GM19025 (cell line): ENCODE results near the gene TDRD10.
"Not testable (repeated sequence)": the region's sequence is repeated elsewhere in the genome, so short reads cannot be mapped to it uniquely, and the experiment has no call there.

ENCODE experiments used
- ATAC-seq: cut with Tn5 transposase; IDR thresholded peaks from one replicate; pipeline ENCODE4 v1.9.1; 2021; ENCODE audit warnings: mild to moderate bottlenecking, low read depth, moderate library complexity; ENCODE audit not compliant: unreplicated experiment

Gene TDRD10

GRCh38 chr1:154478639-154479038, 23.4 kb upstream of the TDRD10 start:
- no peak for ATAC-seq

- no peak for ATAC-seq
These were observed 22.1 kb upstream of the TDRD10 start for GRCh38 chr1:154479764-154480421.

DNA sequence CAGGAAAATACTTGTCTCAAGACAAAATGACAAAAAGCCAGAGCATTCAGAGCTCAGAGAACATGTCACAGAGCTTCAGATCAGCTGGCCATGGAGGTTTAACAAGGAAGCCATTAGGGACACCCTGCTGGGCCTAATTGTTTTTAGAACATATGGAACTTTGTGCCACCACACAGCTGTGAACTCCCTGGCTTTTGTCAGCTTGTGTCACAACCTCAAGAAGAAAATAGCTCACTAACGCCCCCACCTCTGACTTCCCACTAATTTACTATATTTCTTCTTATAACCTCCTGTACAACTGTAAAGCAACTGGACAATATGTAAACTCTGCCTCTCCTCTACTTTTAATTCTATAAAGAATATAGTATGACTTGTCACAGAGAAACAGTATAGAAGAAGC, 21.0 kb upstream of the TDRD10 start:
- no peak for ATAC-seq

- ATAC-seq, result no peak
These were observed 17.8 kb upstream of the TDRD10 start for GRCh38 chr1:154483941-154484803.

DNA sequence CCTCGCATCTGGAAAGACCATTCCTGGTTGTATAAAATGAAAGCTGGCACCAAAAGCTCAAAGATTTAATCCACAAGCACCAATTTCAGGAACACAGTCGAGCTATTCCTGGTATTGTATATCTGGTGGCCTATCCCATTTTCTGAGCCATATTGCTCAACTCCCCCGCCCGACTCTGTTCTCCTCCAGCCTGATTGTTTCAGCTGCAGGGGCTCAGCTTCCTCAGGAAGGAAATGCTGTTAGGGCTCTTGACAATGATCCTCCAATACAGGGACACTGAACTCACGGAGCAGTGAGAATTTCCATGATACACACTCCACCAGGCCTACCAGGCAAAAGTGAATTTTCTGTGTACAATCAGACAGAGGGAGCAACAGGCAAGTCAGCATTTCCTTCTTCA, 16.9 kb upstream of the TDRD10 start:
- no peak for ATAC-seq

DNA sequence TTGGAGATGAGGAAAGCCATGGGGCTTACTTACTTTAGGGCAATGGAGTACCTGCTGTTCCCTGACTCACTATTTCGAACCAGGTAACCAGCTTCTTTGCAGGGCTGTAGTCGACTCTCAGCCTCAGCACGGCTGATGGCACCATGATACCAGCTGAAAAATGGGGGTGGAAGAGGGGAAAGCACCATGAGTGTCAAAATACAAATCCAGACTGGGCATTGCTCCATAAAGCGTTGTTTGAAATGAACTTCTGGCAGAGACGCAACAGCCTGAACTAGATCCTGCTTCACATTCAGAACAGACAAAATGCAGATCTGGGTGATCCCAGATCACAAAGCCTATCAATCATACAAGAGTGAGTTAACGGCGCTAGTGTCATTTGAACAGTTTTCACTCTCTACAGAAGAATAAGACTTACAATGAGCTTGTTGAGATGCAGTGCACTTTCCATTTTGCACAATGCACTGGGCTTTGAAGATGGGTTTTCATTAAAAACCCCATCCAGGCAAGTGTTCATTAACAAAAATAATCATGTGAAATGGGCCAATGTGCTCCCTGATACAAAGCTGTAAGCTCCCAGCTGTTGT, 16.0 kb upstream of the TDRD10 start:
- no peak for ATAC-seq

DNA sequence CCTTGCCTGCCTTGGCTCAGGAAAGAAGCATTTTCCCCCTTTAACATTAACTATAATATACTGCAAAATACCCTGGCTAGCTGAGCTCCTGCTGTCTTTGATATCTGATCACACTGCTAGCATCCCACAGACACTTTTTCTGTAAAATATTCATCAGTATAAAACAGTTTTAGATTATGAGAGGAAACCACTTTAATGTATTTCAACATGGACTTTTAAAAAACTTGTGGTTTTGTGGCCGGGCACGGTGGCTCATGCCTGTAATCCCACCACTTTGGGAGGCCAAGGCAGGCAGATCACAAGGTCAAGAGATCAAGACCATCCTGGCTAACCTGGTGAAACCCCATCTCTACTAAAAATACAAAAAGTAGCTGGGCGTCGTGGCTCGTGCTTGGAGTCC, 15.3 kb upstream of the TDRD10 start:
- not testable (repeated sequence) for ATAC-seq

DNA sequence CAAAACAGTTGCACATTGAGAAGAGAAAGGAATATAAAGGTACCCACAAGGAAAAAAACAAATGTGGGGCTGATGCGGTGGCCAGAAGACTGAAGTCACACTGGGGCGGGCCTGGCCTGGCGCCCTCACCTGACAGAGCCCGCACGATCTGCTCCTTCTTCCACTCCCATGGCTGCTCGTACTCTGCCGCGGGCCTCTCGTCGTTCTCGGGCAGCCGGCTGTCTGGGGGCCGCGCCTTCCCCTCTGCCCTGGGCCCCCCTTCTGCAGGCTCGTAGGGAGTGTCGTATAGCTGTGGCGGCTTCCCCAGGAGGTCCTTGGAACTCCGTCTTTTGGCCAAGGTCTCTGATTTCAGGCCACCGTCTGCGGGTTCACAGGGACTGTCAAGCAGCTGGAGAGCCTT, 13.1 kb upstream of the TDRD10 start:
- no peak for ATAC-seq

GRCh38 chr1:154489695-154490274, 12.2 kb upstream of the TDRD10 start:
- ATAC-seq, result no peak

GRCh38 chr1:154490317-154490716, 11.7 kb upstream of the TDRD10 start:
- ATAC-seq, result no peak

DNA sequence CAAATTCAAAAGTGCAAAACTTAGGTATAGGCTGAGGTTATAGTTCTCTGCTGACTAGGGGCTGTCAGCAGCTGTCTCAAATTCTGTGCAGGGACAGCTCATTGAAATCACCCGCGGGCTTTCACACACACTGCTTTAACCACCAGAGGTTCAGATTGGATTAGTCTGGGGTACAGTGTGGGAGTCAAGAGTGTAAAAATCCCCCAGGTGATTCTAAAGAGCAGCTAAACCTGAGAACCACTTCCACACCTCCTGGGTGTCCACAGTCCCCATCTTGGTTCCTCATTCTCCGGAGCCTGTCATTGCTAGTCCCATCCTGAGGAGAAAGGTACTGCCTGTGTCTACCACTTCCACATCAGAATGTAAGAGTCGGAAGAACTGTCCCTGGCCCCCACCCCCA, 9.9 kb upstream of the TDRD10 start:
- no peak for ATAC-seq

DNA sequence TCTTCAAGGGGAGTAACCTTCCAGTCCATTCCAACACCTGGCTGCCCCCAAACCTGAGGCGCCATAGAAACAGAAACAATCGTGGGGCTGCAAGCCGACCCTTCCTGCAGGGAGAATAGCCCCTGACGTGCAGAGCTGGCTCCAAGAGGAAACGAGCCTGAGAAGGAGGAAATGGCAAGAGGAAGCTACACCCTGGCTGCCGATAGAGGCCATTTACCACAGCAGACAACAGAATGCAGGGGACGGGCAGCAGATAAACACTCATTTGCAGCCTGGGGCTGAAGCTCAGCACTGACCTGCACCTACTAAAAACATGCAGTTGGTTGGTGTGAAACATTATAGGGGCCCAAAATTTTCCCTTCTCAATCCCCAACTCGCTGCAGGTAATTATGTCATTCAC, 8.7 kb upstream of the TDRD10 start:
- ATAC-seq, result no peak

GRCh38 chr1:154495496-154496273, 6.3 kb upstream of the TDRD10 start:
- no peak for ATAC-seq

GRCh38 chr1:154496383-154496782, 5.6 kb upstream of the TDRD10 start:
- ATAC-seq, result no peak

DNA sequence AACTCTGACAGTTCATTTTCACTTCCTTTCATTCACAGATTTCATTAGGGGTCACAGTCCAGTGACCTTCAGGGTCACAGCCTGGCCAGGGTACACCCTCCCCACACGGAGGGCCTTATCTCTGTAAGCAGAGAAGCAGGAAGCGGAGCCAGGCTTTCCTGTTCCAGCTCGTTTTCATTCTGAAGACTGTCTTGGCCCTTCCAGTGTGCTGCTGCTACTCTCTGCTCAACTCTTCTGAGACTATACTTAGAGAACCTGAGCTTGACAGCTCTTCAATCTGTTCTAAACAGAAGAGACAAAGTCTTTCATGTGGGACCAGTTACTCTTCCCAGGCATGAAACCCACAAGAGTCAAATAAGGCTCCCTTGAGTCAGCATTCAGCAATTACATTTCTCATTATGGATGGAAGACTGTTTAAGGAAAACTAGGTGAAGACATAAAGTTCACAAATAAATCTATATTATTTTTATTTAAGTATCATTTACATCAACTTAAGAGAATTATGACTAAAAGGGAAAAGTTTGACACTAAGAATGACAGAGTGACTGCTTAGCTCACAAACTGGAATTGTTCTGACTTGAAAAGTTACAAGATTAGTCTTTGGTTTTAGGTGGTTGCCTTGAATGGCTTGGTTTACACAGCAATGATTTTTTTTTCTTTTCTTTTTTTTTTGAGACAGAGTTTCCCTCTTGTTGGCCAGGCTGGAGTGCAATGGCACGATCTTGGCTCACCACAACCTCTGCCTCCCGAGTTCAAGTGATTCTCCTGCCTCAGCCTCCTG, 4.8 kb upstream of the TDRD10 start:
- no peak for ATAC-seq

DNA sequence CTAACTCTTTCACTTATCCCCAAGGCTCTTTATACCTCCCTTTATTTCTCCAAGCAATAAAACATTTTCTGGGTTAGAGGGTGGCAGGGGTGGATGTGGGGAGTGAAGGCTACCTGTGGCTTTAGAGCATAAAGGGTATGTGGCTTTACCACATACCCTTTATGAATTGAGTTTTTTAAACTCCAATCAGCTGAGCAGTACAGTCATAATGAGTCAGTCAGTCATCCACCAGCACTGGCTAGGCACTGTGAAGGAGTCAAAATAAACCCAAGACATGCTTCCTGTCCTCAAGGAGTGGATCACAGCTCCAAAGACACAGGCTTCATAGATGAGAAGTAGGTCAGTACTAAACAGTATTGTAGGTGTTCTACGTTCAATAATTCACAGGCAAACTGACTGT, 2.6 kb upstream of the TDRD10 start:
- ATAC-seq, result no peak

- no peak for ATAC-seq
These were observed 1.5 kb upstream of the TDRD10 start for GRCh38 chr1:154500533-154500932.

- ATAC-seq, result no peak
These were observed 475 bp upstream of the TDRD10 start for GRCh38 chr1:154501423-154502065.

- ATAC-seq, result no peak
These were observed 711 bp downstream of the TDRD10 start for GRCh38 chr1:154502744-154503115.
